ENCODE results near the gene ZMIZ1. TPM values are rescaled to one million over a fixed set of nuclear protein-coding genes. Genes with fewer than 3 reads are reported as not detected.

The ZMIZ1 gene
- total RNA-seq, 4 donors from 2014 or later = 65.5 to 88.2 (median 69.3) TPM

DNA sequence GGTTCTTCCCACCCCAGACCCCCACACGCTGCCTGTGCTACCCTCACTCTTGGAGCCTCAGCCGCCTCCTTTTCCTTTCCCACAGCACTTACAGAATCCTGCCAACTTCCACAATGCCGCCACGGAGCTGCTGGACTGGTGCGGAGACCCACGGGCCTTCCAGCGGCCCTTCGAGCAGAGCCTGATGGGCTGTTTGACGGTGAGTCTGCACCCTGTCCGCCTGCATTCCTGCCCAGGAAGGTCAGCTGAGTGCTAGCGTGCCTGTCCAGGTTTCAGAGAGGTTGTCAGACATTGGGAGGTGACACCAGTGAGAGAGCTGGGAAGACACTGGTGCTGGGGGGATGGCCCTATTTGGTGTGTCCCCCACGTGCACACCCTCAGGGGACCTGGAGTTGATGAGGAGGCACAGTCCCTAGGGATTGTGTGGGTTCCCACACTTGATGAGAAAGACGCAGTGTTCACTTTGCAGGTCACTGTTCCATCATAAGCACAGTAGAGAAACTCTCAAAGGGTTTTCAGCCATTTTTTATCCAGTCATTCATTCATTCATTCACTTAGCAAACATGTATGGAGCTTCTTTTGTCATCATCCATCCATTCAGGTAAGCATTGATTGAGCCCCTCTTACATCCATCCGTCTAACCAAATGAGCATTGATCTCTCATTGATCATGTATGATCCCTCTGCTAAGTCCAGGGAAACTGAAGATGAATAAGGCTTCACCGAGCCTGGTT, 139.7 kb downstream of the ZMIZ1 start:
- Histone ChIP-seq H3K27me3 (no peaks in the 10 kb centered on the region), H3K27ac (no peak overlapping the region), H3K36me3 (peaks cover 0 to 91% (median 6%) of the 10 kb centered on the region in 3 donors), H3K4me3 (no peak overlapping the region), H3K4me1 (peaks cover 0 to 36% (median 2%) of the 10 kb centered on the region in 4 donors), H3K9me3 (no peaks in the 10 kb centered on the region)
- TF ChIP-seq, protein P1, sequence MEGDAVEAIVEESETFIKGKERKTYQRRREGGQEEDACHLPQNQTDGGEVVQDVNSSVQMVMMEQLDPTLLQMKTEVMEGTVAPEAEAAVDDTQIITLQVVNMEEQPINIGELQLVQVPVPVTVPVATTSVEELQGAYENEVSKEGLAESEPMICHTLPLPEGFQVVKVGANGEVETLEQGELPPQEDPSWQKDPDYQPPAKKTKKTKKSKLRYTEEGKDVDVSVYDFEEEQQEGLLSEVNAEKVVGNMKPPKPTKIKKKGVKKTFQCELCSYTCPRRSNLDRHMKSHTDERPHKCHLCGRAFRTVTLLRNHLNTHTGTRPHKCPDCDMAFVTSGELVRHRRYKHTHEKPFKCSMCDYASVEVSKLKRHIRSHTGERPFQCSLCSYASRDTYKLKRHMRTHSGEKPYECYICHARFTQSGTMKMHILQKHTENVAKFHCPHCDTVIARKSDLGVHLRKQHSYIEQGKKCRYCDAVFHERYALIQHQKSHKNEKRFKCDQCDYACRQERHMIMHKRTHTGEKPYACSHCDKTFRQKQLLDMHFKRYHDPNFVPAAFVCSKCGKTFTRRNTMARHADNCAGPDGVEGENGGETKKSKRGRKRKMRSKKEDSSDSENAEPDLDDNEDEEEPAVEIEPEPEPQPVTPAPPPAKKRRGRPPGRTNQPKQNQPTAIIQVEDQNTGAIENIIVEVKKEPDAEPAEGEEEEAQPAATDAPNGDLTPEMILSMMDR (IDR thresholded peaks at IDR 0.05) = no peak
- TF ChIP-seq EP300 (IDR thresholded peaks at IDR 0.05) (no peak), POLR2A (IDR thresholded peaks at IDR 0.05) (no peak)
- DNase-seq (ENCODE audit: low spot score in 2 of 2) = no peak
- WGBS, 2 donors = 83 to 89% methylated on average over 12 to 15 of the region's 15 CpGs

DNA sequence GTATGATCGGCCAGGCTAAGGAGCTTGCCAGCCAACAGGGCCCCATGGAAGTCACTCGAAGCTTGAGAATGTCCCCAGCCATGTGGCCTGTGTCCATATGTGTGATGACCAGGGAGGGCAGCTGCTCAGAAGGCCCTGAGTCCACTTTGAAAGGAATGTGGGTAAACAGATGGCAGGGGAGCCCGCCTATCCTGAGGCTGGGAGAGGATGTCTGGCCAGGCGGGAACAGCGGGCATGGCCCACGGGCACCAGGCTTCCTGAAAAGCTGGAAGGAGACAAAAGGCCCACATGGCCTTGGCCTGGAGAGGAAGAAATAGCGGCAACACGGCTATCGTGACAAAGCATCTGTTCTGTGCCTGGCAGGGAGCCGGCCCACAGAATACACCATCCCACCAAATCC, 140.6 kb downstream of the ZMIZ1 start:
- no peak overlapping the region for H3K27ac ChIP-seq
- H3K4me1 ChIP-seq = peaks cover 0 to 27% (median 2%) of the 10 kb centered on the region in 4 donors
- H3K9me3 ChIP-seq = no peaks in the 10 kb centered on the region
- no peak for TF ChIP-seq POLR2A (IDR thresholded peaks at IDR 0.05)
- no peak for TF ChIP-seq EP300 (IDR thresholded peaks at IDR 0.05)
- TF ChIP-seq, protein P1 (IDR thresholded peaks at IDR 0.05) = no peak
- no peak for DNase-seq (ENCODE audit: low spot score in 2 of 2)
- WGBS, 2 donors = 75 to 78% methylated on average over 10 of the region's 10 CpGs
- H3K36me3 ChIP-seq = peaks cover 0 to 91% (median 6%) of the 10 kb centered on the region in 3 donors
- no peaks in the 10 kb centered on the region for H3K27me3 ChIP-seq
- no peak overlapping the region for H3K4me3 ChIP-seq

DNA sequence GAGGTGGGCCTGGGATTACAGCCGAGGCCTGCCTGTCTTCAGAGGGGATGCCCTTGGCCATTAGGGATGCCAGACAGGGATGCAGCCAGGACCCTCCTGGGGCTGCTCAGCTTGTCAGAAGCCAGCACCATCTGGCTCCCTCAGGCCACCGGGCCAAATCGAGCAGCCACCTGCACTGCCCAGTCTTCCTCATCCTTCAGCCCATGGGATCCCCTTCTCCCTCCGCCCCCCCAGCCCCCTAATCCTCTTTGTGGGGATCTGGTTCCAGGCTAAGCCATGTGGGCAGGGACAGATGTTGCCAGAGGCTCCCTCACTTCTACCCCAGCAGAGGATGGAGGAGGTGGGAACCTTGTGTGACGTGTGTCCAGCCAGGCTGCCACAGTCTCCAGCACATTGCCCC, 141.1 kb downstream of the ZMIZ1 start:
- TF ChIP-seq EP300 (IDR thresholded peaks at IDR 0.05) = no peak
- no peak for TF ChIP-seq POLR2A (IDR thresholded peaks at IDR 0.05)
- TF ChIP-seq, protein P1 (IDR thresholded peaks at IDR 0.05) = no peak
- Histone ChIP-seq H3K27me3 (no peaks in the 10 kb centered on the region), H3K27ac (no peak overlapping the region), H3K4me3 (no peak overlapping the region), H3K4me1 (peaks cover 0 to 23% (median 2%) of the 10 kb centered on the region in 4 donors), H3K9me3 (no peaks in the 10 kb centered on the region), H3K36me3 (peaks cover 0 to 93% (median 6%) of the 10 kb centered on the region in 3 donors)
- DNase-seq (ENCODE audit: low spot score in 2 of 2) = no peak
- WGBS, 2 donors = 89 to 96% methylated on average over 4 to 5 of the region's 5 CpGs

DNA sequence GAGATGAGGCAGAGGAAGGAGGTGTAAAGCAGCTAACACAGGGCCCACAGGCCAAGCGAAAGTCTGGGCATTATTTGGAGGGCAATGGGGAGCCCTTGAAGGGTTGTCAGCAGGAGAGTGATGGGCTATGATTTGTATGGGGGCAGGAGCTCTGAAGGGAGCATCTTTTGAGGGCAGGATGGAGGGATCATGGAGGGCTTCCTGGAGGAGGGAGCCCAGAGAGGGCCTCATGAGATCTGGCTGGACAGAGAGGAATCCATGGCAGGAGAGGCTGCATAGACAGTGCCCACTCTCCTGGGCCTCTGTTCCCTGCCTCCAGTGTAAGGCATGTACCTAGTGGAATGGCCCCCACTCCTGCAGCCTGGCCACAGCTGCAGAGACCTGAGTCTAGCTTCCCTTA, 141.9 kb downstream of the ZMIZ1 start:
- 83 to 91% methylated on average over 1 of the region's 1 CpG for WGBS, 2 donors
- H3K36me3 ChIP-seq = peaks cover 0 to 95% (median 10%) of the 10 kb centered on the region in 3 donors
- no peaks in the 10 kb centered on the region for H3K27me3 ChIP-seq
- H3K9me3 ChIP-seq = no peaks in the 10 kb centered on the region
- peaks cover 0 to 18% (median 2%) of the 10 kb centered on the region in 4 donors for H3K4me1 ChIP-seq
- no peak for DNase-seq (ENCODE audit: low spot score in 2 of 2)
- no peak for TF ChIP-seq EP300 (IDR thresholded peaks at IDR 0.05)
- no peak for TF ChIP-seq POLR2A (IDR thresholded peaks at IDR 0.05)
- TF ChIP-seq, protein P1 (IDR thresholded peaks at IDR 0.05) = no peak
- H3K27ac ChIP-seq = no peak overlapping the region
- H3K4me3 ChIP-seq = no peak overlapping the region

DNA sequence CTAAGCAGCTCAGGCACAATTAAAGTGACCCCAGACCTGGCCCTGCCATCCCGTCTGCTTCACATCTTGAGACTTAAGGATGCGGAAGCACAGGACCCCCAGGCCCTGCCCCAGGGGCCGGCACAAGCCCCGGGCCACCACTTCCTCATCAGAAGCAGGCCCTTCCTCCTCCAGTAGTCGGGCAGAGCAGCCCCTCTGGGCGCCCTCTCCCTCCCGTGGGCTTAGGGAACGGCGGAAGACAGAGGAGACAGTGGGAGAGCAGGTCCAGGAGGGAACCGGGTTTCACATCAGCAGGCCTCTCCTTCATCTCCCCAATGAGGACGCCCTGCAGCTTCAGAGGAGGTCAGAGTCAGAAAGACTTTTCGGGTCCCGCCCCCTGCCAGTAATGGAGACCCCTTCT, 142.8 kb downstream of the ZMIZ1 start:
- H3K9me3 ChIP-seq = no peaks in the 10 kb centered on the region
- H3K36me3 ChIP-seq = peaks cover 3 to 95% (median 17%) of the 10 kb centered on the region in 3 donors
- H3K27me3 ChIP-seq = no peaks in the 10 kb centered on the region
- H3K4me1 ChIP-seq = peaks cover 0 to 9% (median 0%) of the 10 kb centered on the region in 4 donors
- 74 to 80% methylated on average over 11 to 13 of the region's 13 CpGs for WGBS, 2 donors
- DNase-seq (ENCODE audit: low spot score in 2 of 2) = no peak
- H3K4me3 ChIP-seq = no peak overlapping the region
- H3K27ac ChIP-seq = no peak overlapping the region
- TF ChIP-seq EP300 (IDR thresholded peaks at IDR 0.05) (no peak), POLR2A (IDR thresholded peaks at IDR 0.05) (no peak)
- TF ChIP-seq, protein P1 (IDR thresholded peaks at IDR 0.05) = no peak
